Brain microvascular endothelial cell (primary cell): Measurements from ENCODE around the gene ELK4.

ENCODE experiments used
- DNase-seq: peaks from one replicate; pipeline ENCODE4 v3.0.0-alpha.2; 2020
- H3K27ac ChIP-seq: fragments of 250-450 bp; sonication (Bioruptor Pico); 2 replicates; pipeline ENCODE4 v1.5.1; 2020; ENCODE audit warnings: mild to moderate bottlenecking, moderate library complexity
- H3K27me3 ChIP-seq: fragments of 250-450 bp; sonication (Bioruptor Pico); replicated peaks from 2 replicates; pipeline ENCODE4 v1.5.1; 2020; ENCODE audit warnings: mild to moderate bottlenecking
- H3K36me3 ChIP-seq: fragments of 250-450 bp; sonication (Bioruptor Pico); replicated peaks from 2 replicates; pipeline ENCODE4 v1.5.1; 2020; ENCODE audit warnings: mild to moderate bottlenecking
- H3K4me3 ChIP-seq: 2 replicates; pipeline ENCODE4 v1.5.1; 2011; ENCODE audit warnings: low read depth, mild to moderate bottlenecking, control low read depth, low read length, moderate library complexity
- CTCF ChIP-seq: IDR thresholded peaks from 2 replicates; pipeline ENCODE4 v1.5.1; 2011; ENCODE audit warnings: low read depth, mild to moderate bottlenecking, moderate library complexity, low read length, control low read depth, inconsistent platforms; ENCODE audit errors: missing control alignments
- in situ Hi-C: cut with HindIII; loops from 2 replicates; pipeline ENCODE4 v1.10.0; 2017; ENCODE audit warnings: low sequenced_read_pairs, low pct_ligation_motif_present

ELK4 gene

GRCh38 chr1:205594846-205595245 is 37.0 kb downstream of the ELK4 start:
- no peak overlapping the region for H3K4me3 ChIP-seq
- DNase-seq = no peak
- H3K27me3 ChIP-seq = no peaks in the 10 kb centered on the region
- no peak overlapping the region for H3K27ac ChIP-seq
- TF ChIP-seq CTCF = no peak
- in situ Hi-C loops = no loop called here
- H3K36me3 ChIP-seq = no peaks in the 10 kb centered on the region

GRCh38 chr1:205593967-205594366 is 37.8 kb downstream of the ELK4 start:
- in situ Hi-C loops = no loop called here
- H3K36me3 ChIP-seq = no peaks in the 10 kb centered on the region
- no peaks in the 10 kb centered on the region for H3K27me3 ChIP-seq
- H3K27ac ChIP-seq = no peak overlapping the region
- no peak for DNase-seq
- no peak overlapping the region for H3K4me3 ChIP-seq
- TF ChIP-seq CTCF = no peak

- H3K4me3 ChIP-seq = no peak overlapping the region
Observed at GRCh38 chr1:205593532-205593931, 38.3 kb downstream of the ELK4 start.

GRCh38 chr1:205592443-205593003 is 39.3 kb downstream of the ELK4 start:
- Histone ChIP-seq H3K27ac (no peak overlapping the region), H3K4me3 (no peak overlapping the region), H3K27me3 (no peaks in the 10 kb centered on the region), H3K36me3 (no peaks in the 10 kb centered on the region)
- DNase-seq = no peak
- no peak for TF ChIP-seq CTCF
- in situ Hi-C loops = no loop called here

More at GRCh38 chr1:205593532-205593931, 38.3 kb downstream of the ELK4 start:
- TF ChIP-seq CTCF = no peak
- no peaks in the 10 kb centered on the region for H3K36me3 ChIP-seq
- H3K27ac ChIP-seq = no peak overlapping the region
- no peak for DNase-seq
- in situ Hi-C loops = no loop called here
- no peaks in the 10 kb centered on the region for H3K27me3 ChIP-seq

- H3K27ac ChIP-seq = no peak overlapping the region
- peak overlapping the region; percentile 51 for H3K4me3 ChIP-seq
- in situ Hi-C loops = no loop called here
- DNase-seq = peak; percentile 74
- H3K36me3 ChIP-seq = no peaks in the 10 kb centered on the region
- H3K27me3 ChIP-seq = no peaks in the 10 kb centered on the region
- peak; percentile 99 for TF ChIP-seq CTCF
Observed at GRCh38 chr1:205591522-205592351, 40.1 kb downstream of the ELK4 start.
